OCI-LY3 (cell line): ENCODE measurements around the gene SYNE4.

ENCODE experiments used
- CTCF ChIP-seq: fragments of 200-600, 300-600 bp; sonication (generic); IDR thresholded peaks from 2 replicates; pipeline ENCODE4 v1.5.1; 2014; ENCODE audit warnings: antibody characterized with exemption, low read length, low read depth
- EZH2phosphoT487 ChIP-seq: fragments of 200-600 bp; shearing (Covaris generic); IDR thresholded peaks from 2 replicates; pipeline ENCODE4 v1.6.1; 2018; ENCODE audit warnings: antibody characterized with exemption, mixed run types, low read depth

- no peak for TF ChIP-seq CTCF
- no peak for TF ChIP-seq EZH2phosphoT487
Observed at GRCh38 chr19:35988824-35989223, 19.8 kb downstream of the SYNE4 start.
